GM21515 (cell line): ENCODE data around the gene VAT1.

Experiments used
- ATAC-seq: cut with Tn5 transposase; IDR thresholded peaks from one replicate; pipeline ENCODE4 v1.9.1; 2021; ENCODE audit not compliant: unreplicated experiment

Gene VAT1

GRCh38 chr17:43027091-43028032 is 5.2 kb upstream of the VAT1 start:
- no peak for ATAC-seq

- no peak for ATAC-seq
These were observed 4.4 kb upstream of the VAT1 start for GRCh38 chr17:43026595-43026994.

- no peak for ATAC-seq
These were observed 3.8 kb upstream of the VAT1 start for GRCh38 chr17:43025766-43026537.

GRCh38 chr17:43025290-43025657 is 3.1 kb upstream of the VAT1 start:
- ATAC-seq, result no peak

GRCh38 chr17:43024407-43025289 is 2.5 kb upstream of the VAT1 start, which contains the start of gene RND2:
TSS of gene RND2 (plus strand) at chr17:43025231. CDS start at chr17:43025348, 117 bp downstream.
- no peak for ATAC-seq

- ATAC-seq, result no peak
These were observed 1.1 kb downstream of the VAT1 start for GRCh38 chr17:43020789-43021740.

GRCh38 chr17:43020030-43020621 is 2.1 kb downstream of the VAT1 start:
- no peak for ATAC-seq

- no peak for ATAC-seq
These were observed 2.8 kb downstream of the VAT1 start for GRCh38 chr17:43019418-43019817.

GRCh38 chr17:43018932-43019331 is 3.3 kb downstream of the VAT1 start:
- no peak for ATAC-seq

- no peak for ATAC-seq
These were observed 4.0 kb downstream of the VAT1 start for GRCh38 chr17:43018008-43018853.

- ATAC-seq, result no peak
These were observed 6.0 kb downstream of the VAT1 start for GRCh38 chr17:43016216-43016615.

GRCh38 chr17:43015579-43015978 is 6.6 kb downstream of the VAT1 start:
- no peak for ATAC-seq

GRCh38 chr17:43014649-43015542 is 7.3 kb downstream of the VAT1 start:
- ATAC-seq, result no peak

- no peak for ATAC-seq
These were observed 8.1 kb downstream of the VAT1 start for GRCh38 chr17:43014020-43014648.

- ATAC-seq, result no peak
These were observed 8.9 kb downstream of the VAT1 start for GRCh38 chr17:43013296-43013695.

- ATAC-seq, result no peak
These were observed 10.3 kb downstream of the VAT1 start for GRCh38 chr17:43011728-43012472.
